Melanocyte of skin (primary cell): ENCODE data around the gene MID1. TPM values are rescaled to one million over a fixed set of nuclear protein-coding genes. Genes with fewer than 3 reads are reported as not detected.

Experiments used
- small RNA-seq, 2 donors: library from RNA; depleted of rRNA; stranded (forward); fragments of <200 nt; gene quantifications; one replicate each; pipeline ENCODE3, GENCODE V24; 2012
- total RNA-seq, 2 donors: library from RNA; depleted of rRNA; stranded (reverse); fragments of >200 nt; gene quantifications; 2 replicates each; pipeline ENCODE4 v1.2.3, GENCODE V29; 2012

Gene MID1
- 10 to 100 TPM; 31.3 to 79.6 TPM for total RNA-seq

DNA sequence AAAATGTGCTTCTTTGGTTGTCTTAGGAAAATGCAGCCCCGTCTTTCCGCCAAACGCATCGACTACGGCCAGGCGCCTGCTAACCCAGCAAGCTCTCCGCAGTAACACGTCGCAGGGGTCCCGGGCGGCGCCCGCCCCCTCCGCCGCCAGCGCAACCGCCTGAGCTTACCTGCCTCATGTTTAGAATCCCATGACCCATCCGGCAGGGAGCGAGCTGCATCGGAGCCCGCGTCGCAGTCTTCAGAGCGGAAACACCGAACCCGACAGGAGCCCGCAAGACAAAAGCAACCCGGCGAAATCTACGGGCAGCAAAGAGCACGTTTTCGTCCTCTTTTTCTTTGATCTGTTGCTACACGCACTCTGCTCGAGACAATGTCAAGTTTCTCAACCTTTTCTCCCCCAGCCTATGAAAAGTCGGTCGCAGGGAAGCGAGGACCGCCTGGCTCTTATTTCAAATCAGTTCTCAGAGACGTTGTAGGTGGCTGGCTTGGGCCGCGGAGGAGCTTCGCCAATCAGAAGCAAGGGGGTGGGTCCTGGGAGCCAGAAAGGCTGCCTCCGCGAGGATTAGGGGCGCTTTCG lies at the start of gene MID1:
Gene MID1 (minus strand): TSS at position 465 of the 579 bp plus-strand sequence. CDS start 53,038 bp downstream, outside the sequence.

Small RNA genes lying within 50 kb of the gene (small RNA-seq; reads per million reads assigned to genes)
- 0 reads per million in 2 donors for gene RNU6-800P
